PFSK-1 (cell line): Measurements from ENCODE around the gene MYO7B.

Source experiments
- FOXP2 ChIP-seq: optimal IDR thresholded peaks from 2 replicates; pipeline ENCODE3; 2011; ENCODE audit warnings: borderline replicate concordance, control low read depth, inconsistent platforms; ENCODE audit not compliant: insufficient read depth; ENCODE audit errors: extremely low read length, extremely low read depth
- POLR2AphosphoS5 ChIP-seq: IDR thresholded peaks from 2 replicates; pipeline ENCODE4 v1.6.1; 2012; ENCODE audit warnings: low read depth, mild to moderate bottlenecking, control low read depth, low read length, moderate library complexity
- REST ChIP-seq, 2 experiments: IDR thresholded peaks; 2 replicates each; pipeline versions ENCODE4 v1.6.1 to v1.8.0; 2011 to 2012; ENCODE audit warnings: low read depth in 2 of 2, low read length in 2 of 2, control low read depth in 1 of 2, inconsistent platforms in 1 of 2, mild to moderate bottlenecking in 1 of 2, moderate library complexity in 1 of 2; ENCODE audit not compliant: insufficient read depth in 1 of 2
- SIN3A ChIP-seq: IDR thresholded peaks from 2 replicates; pipeline ENCODE4 v1.6.1; 2012; ENCODE audit warnings: mild to moderate bottlenecking, low read length, moderate library complexity, borderline replicate concordance; ENCODE audit not compliant: insufficient read depth
- TAF1 ChIP-seq: IDR thresholded peaks from 2 replicates; pipeline ENCODE4 v1.6.1; 2012; ENCODE audit warnings: low read length, control low read depth, borderline replicate concordance; ENCODE audit not compliant: insufficient read depth

GRCh38 chr2:127618551-127619202 is 83.2 kb downstream of the MYO7B start:
- no peak for TF ChIP-seq POLR2AphosphoS5
- TF ChIP-seq TAF1: no peak
- no peak for TF ChIP-seq REST (IDR thresholded peaks at IDR 0.05; ENCODE audit: insufficient read depth in 1 of 2, low read depth in 2 of 2, low read length in 2 of 2)
- no peak for TF ChIP-seq SIN3A
- TF ChIP-seq FOXP2: no peak
